ENCODE measurements around the gene STMN3. TPM values are rescaled to one million over a fixed set of nuclear protein-coding genes. Genes with fewer than 3 reads are reported as not detected.

Gene STMN3
- polyA plus RNA-seq, 1 experiment, result 12.7 TPM

- TF ChIP-seq CTCF (IDR thresholded peaks at IDR 0.05; ENCODE audit: insufficient read depth, low read depth, low read length), result no peak
- Histone ChIP-seq H3K27me3 (ENCODE audit: control insufficient read depth, insufficient read depth, low read length) (no peaks in the 10 kb centered on the region), H3K4me3 (ENCODE audit: low read depth, low read length) (no peak overlapping the region), H3K36me3 (ENCODE audit: control insufficient read depth, insufficient read depth, low read length) (peaks cover 9% of the 10 kb centered on the region)
- DNase-seq (ENCODE audit: low read depth), result no peak
- ChIA-PET POLR2A (no interaction called here), CTCF (no interaction called here)
Measured at GRCh38 chr20:63691711-63692435, 38.6 kb upstream of the STMN3 start.

GRCh38 chr20:63690898-63691710 lies 37.9 kb upstream of the STMN3 start:
- TF ChIP-seq CTCF (IDR thresholded peaks at IDR 0.05; ENCODE audit: insufficient read depth, low read depth, low read length), result no peak
- Histone ChIP-seq H3K4me3 (ENCODE audit: low read depth, low read length) (no peak overlapping the region), H3K27me3 (ENCODE audit: control insufficient read depth, insufficient read depth, low read length) (no peaks in the 10 kb centered on the region), H3K36me3 (ENCODE audit: control insufficient read depth, insufficient read depth, low read length) (peaks cover 9% of the 10 kb centered on the region)
- CTCF ChIA-PET, result no interaction called here
- POLR2A ChIA-PET, result no interaction called here
- DNase-seq (ENCODE audit: low read depth), result no peak

- TF ChIP-seq CTCF (IDR thresholded peaks at IDR 0.05; ENCODE audit: insufficient read depth, low read depth, low read length), result no peak
- H3K36me3 ChIP-seq (ENCODE audit: control insufficient read depth, insufficient read depth, low read length), result peaks cover 6% of the 10 kb centered on the region
- ChIA-PET CTCF (interaction anchor here (1.0 kb wide), 1 partner anchor 284 kb away, joined by 3 read pairs; no protein-coding TSS in a partner anchor), POLR2A (no interaction called here)
- DNase-seq (ENCODE audit: low read depth), result no peak
- no peak overlapping the region for H3K4me3 ChIP-seq (ENCODE audit: low read depth, low read length)
- no peaks in the 10 kb centered on the region for H3K27me3 ChIP-seq (ENCODE audit: control insufficient read depth, insufficient read depth, low read length)
Measured at GRCh38 chr20:63690003-63690897, 37.0 kb upstream of the STMN3 start.

GRCh38 chr20:63689046-63690002 lies 36.1 kb upstream of the STMN3 start:
- H3K36me3 ChIP-seq (ENCODE audit: control insufficient read depth, insufficient read depth, low read length), result peaks cover 5% of the 10 kb centered on the region
- H3K27me3 ChIP-seq (ENCODE audit: control insufficient read depth, insufficient read depth, low read length), result no peaks in the 10 kb centered on the region
- CTCF ChIA-PET, result interaction anchor here (1.0 kb wide), 1 partner anchor 285 kb away, joined by 3 read pairs; no protein-coding TSS in a partner anchor
- no peak for TF ChIP-seq CTCF (IDR thresholded peaks at IDR 0.05; ENCODE audit: insufficient read depth, low read depth, low read length)
- no peak overlapping the region for H3K4me3 ChIP-seq (ENCODE audit: low read depth, low read length)
- POLR2A ChIA-PET, result no interaction called here
- no peak for DNase-seq (ENCODE audit: low read depth)
